Adrenal gland (tissue), 12 donors: ENCODE measurements around the gene CFL1. TPM values are rescaled to one million over a fixed set of nuclear protein-coding genes. Genes with fewer than 3 reads are reported as not detected.

Experiments
- DNase-seq, 7 donors: peaks; one replicate each; pipeline ENCODE4 v3.0.0-alpha.2; 2019 to 2020
- H3K27ac ChIP-seq, 5 donors: fragments of 200-600 bp; sonication (generic) in 4 of 5; 1 replicate in 3 of 5; 2 replicates in 2 of 5; pipeline versions ENCODE4 v1.5.1 to v1.8.0; 2016 to 2020; ENCODE audit warnings: mild to moderate bottlenecking in 1 of 5
- H3K27me3 ChIP-seq: fragments of 200-600 bp; 2 replicates; pipeline ENCODE4 v1.8.0; 2021
- H3K36me3 ChIP-seq, 2 donors: fragments of 200-600 bp; replicated peaks in 1 of 2; 1 replicate in 1 of 2; 2 replicates in 1 of 2; pipeline versions ENCODE4 v1.5.1 to v1.8.0; 2018 to 2022
- H3K4me1 ChIP-seq, 2 donors: fragments of 200-600 bp; replicated peaks in 1 of 2; 1 replicate in 1 of 2; 2 replicates in 1 of 2; pipeline versions ENCODE4 v1.5.1 to v1.8.0; 2018 to 2021
- H3K4me3 ChIP-seq, 4 donors: fragments of 200-600 bp; sonication (generic) in 3 of 4; one replicate each; pipeline ENCODE4 v1.5.1; 2016 to 2018
- H3K9me3 ChIP-seq, 3 donors: fragments of 200-600 bp; sonication (generic) in 1 of 3; replicated peaks in 1 of 3; 1 replicate in 2 of 3; 2 replicates in 1 of 3; pipeline versions ENCODE4 v1.5.1 to v1.8.0; 2016 to 2021
- POLR2A ChIP-seq, 2 donors: fragments of 450-650 bp; IDR thresholded peaks; one replicate each; pipeline ENCODE4 v1.6.1; 2017; ENCODE audit warnings: antibody characterized with exemption in 2 of 2, mild to moderate bottlenecking in 2 of 2, moderate library complexity in 1 of 2
- WGBS, 4 donors: extraction: QIAGEN DNeasy Blood & Tissue Kit in 2 of 4; methylation state at CpG; one replicate each; pipeline versions ENCODE4 v1.1.5 to v1.1.7; 2013 to 2017; 5-methylcytosine and 5-hydroxymethylcytosine counted together
- intact Hi-C, 2 donors: fragments of 100-400 bp; cut with DNase I; formaldehyde crosslinking; loops; one replicate each; pipeline versions ENCODE4 v1.14.1 to v1.15.0; 2022 to 2023
- polyA plus RNA-seq, 3 donors: library from polyadenylated mRNA; stranded (reverse); fragments of 200-250 nt in 2 of 3; fragments of 350-450 nt in 1 of 3; fragmentation: Illumina TruSeq in 1 of 3; extraction: RNeasy Lipid Tissue Mini Kit (QIAGEN cat#74804) in 1 of 3; gene quantifications; one replicate each; pipeline ENCODE4 v1.2.3, GENCODE V29; 2013 to 2014
- total RNA-seq, 9 donors: library from RNA; depleted of rRNA in 4 of 9; stranded (reverse); fragments of >200 nt in 4 of 9; fragments of 120-200 nt in 1 of 9; fragmentation: NEBNext Ultra II Directional in 1 of 9; extraction: Animal tissue kit (Norgen Biotek cat#: 25700) in 1 of 9; gene quantifications; one replicate each; pipeline versions ENCODE4 v1.1.0 to v1.2.4, GENCODE V29; 2013 to 2023
- TF ChIP-seq, protein P1 (sequence below), 6 experiments: fragments of 450-650 bp in 4 of 6; fragments of 200-600 bp in 2 of 6; sonication (generic) in 1 of 6; IDR thresholded peaks; 1 replicate in 5 of 6; 2 replicates in 1 of 6; pipeline versions ENCODE4 v1.5.1 to v1.8.0; 2016 to 2021; ENCODE audit warnings: antibody characterized with exemption in 6 of 6, mild to moderate bottlenecking in 2 of 6, moderate library complexity in 1 of 6
- donor health status: healthy with polysubstance abuse.
- donor health status: Bipolar disorder and iron deficiency.
- donor health status: DM: yes; HTN: yes; CAD: no.
- donor health status: DM: no; HTN: no; CAD: no.
- donor health status: DM: no; HTN: no; CAD: no.
- donor health status: DM: yes; HTN: yes; CAD: no.

Gene CFL1
- total and polyA plus RNA-seq, 12 donors: 217 to 765 (median 599) TPM

DNA sequence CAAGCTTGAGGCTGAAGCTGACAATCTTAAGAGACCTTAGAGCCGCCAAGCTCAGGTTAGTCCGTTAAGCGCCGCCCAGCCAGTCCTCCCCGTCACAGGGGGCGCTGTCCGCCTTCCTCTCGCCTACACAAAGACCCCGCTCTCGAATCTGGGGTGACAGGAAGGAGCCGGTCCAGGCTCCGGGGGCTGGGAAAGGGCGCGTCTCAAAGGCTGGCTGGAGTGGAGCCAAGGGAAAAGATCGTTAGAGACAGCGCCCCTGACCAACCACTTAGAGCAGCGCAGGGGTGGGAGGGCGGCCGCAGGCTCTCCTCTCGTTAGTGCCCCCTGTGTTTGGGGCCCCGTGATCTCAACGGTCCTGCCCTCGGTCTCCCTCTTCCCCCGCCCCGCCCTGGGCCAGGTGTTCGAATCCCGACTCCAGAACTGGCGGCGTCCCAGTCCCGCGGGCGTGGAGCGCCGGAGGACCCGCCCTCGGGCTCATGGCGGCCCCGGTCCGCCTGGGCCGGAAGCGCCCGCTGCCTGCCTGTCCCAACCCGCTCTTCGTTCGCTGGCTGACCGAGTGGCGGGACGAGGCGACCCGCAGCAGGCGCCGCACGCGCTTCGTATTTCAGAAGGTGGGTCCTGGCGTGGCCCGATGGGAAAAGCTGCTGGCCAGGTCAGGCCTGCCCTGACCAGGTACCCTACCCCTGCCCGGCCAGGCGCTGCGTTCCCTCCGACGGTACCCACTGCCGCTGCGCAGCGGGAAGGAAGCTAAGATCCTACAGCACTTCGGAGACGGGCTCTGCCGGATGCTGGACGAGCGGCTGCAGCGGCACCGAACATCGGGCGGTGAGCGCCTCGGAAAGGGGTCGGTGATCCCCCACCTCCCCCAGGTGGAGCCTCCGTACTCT lies 2.5 kb upstream of the CFL1 start, which contains the start of gene MUS81:
MUS81 (plus strand) TSS at position 156 of the 887 bp plus-strand sequence; CDS start at position 477, 321 bp downstream.
- TF ChIP-seq, protein P1, sequence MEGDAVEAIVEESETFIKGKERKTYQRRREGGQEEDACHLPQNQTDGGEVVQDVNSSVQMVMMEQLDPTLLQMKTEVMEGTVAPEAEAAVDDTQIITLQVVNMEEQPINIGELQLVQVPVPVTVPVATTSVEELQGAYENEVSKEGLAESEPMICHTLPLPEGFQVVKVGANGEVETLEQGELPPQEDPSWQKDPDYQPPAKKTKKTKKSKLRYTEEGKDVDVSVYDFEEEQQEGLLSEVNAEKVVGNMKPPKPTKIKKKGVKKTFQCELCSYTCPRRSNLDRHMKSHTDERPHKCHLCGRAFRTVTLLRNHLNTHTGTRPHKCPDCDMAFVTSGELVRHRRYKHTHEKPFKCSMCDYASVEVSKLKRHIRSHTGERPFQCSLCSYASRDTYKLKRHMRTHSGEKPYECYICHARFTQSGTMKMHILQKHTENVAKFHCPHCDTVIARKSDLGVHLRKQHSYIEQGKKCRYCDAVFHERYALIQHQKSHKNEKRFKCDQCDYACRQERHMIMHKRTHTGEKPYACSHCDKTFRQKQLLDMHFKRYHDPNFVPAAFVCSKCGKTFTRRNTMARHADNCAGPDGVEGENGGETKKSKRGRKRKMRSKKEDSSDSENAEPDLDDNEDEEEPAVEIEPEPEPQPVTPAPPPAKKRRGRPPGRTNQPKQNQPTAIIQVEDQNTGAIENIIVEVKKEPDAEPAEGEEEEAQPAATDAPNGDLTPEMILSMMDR (IDR thresholded peaks at IDR 0.05): peak; percentile 73 to 90 (median 81)
- TF ChIP-seq POLR2A (IDR thresholded peaks at IDR 0.05): peak in 1 of 2 donors; percentile 62
- H3K9me3 ChIP-seq: no peaks in the 10 kb centered on the region

DNA sequence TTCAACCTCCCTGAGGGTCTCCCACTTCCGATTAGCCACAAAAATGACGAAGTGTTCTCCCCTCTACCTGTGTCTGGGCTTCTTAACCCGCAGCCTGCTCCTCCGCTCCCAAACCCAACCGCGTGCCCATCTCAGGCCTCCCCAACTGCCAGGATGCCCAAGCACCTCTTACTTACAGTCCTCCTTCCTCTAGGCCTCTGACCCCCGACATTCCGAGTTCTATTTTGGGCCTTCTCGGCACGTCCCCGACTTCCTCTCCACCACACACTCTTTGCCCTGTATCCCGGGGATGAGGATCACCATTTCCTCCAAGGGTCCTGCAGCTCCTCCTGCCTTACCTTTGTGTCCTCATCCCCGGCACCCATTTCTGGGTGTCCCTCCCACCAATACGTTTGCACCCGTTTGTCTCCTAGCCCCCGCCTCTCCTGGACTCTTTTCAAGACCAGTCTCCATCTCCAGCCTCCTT lies 1.9 kb upstream of the CFL1 start:
- intact Hi-C loops: no loop called here
- H3K4me3 ChIP-seq: peak overlapping the region in 2 of 4 donors; percentile 97 to 100
- H3K4me1 ChIP-seq: peaks cover 21 to 34% of the 10 kb centered on the region in 2 donors
- TF ChIP-seq POLR2A (IDR thresholded peaks at IDR 0.05): no peak
- TF ChIP-seq, protein P1 (IDR thresholded peaks at IDR 0.05): no peak
- no peaks in the 10 kb centered on the region for H3K9me3 ChIP-seq
- H3K27ac ChIP-seq: peak overlapping the region; percentile 88 to 99 (median 95)
- peak in 4 of 7 donors; percentile 48 to 77 (median 58) for DNase-seq
- H3K27me3 ChIP-seq: no peaks in the 10 kb centered on the region
- H3K36me3 ChIP-seq: peaks cover 0 to 41% of the 10 kb centered on the region in 2 donors
- WGBS, 4 donors: 2 to 4% (median 4%) methylated on average over 16 of the region's 16 CpGs

More for the DNA sequence above, 2.5 kb upstream of the CFL1 start, which contains the start of gene MUS81:
- WGBS, 4 donors: 0 to 1% (median 0%) methylated on average over 27 to 78 of the region's 78 CpGs
- peak within 1 kb of the TSS; percentile 37 to 100 (median 84) for H3K4me3 ChIP-seq
- peaks cover 21 to 31% of the 10 kb centered on the region in 2 donors for H3K4me1 ChIP-seq
- peak within 1 kb of the TSS; percentile 88 to 99 (median 95) for H3K27ac ChIP-seq
- intact Hi-C loops: no loop called here
- DNase-seq: peak; percentile 95 to 98 (median 97)
- H3K36me3 ChIP-seq: peaks cover 0 to 41% of the 10 kb centered on the region in 2 donors
- no peaks in the 10 kb centered on the region for H3K27me3 ChIP-seq

GRCh38 chr11:65859095-65859811 lies 1.3 kb upstream of the CFL1 start:
- peak; percentile 94 to 100 (median 98) for DNase-seq
- intact Hi-C loops: no loop called here
- H3K4me1 ChIP-seq: peaks cover 21 to 34% of the 10 kb centered on the region in 2 donors
- H3K36me3 ChIP-seq: peaks cover 0 to 41% of the 10 kb centered on the region in 2 donors
- TF ChIP-seq, protein P1 (IDR thresholded peaks at IDR 0.05): peak in 2 of 6 experiments; percentile 11 to 12
- peak; percentile 83 to 88 for TF ChIP-seq POLR2A (IDR thresholded peaks at IDR 0.05)
- H3K4me3 ChIP-seq: peak overlapping the region in 3 of 4 donors; percentile 8 to 100 (median 97)
- no peaks in the 10 kb centered on the region for H3K27me3 ChIP-seq
- H3K9me3 ChIP-seq: no peaks in the 10 kb centered on the region
- WGBS, 4 donors: 0 to 1% (median 0%) methylated on average over 10 to 46 of the region's 46 CpGs
- H3K27ac ChIP-seq: peak overlapping the region; percentile 88 to 99 (median 95)
